NCI-H226 (cell line): Measurements from ENCODE around the gene KCNN3.

Source experiments
- DNase-seq: peaks from one replicate; pipeline ENCODE4 v3.0.0-alpha.2; 2015

The KCNN3 gene

GRCh38 chr1:154879038-154879421, 8.9 kb upstream of the KCNN3 start:
- DNase-seq = no peak

GRCh38 chr1:154878371-154879037, 8.4 kb upstream of the KCNN3 start:
- DNase-seq = peak; percentile 55

GRCh38 chr1:154877370-154877974, 7.4 kb upstream of the KCNN3 start:
- DNase-seq = no peak

- DNase-seq = no peak
Observed at GRCh38 chr1:154876842-154877369, 6.8 kb upstream of the KCNN3 start.

GRCh38 chr1:154874465-154874864, 4.4 kb upstream of the KCNN3 start:
- DNase-seq = no peak

GRCh38 chr1:154873321-154873950, 3.4 kb upstream of the KCNN3 start:
- no peak for DNase-seq

- DNase-seq = no peak
Observed at GRCh38 chr1:154871374-154871773, 1.3 kb upstream of the KCNN3 start.

- DNase-seq = no peak
Observed at GRCh38 chr1:154870734-154871133, 653 bp upstream of the KCNN3 start.

GRCh38 chr1:154869351-154870114, 548 bp downstream of the KCNN3 start:
- no peak for DNase-seq

GRCh38 chr1:154867841-154868605, 2.1 kb downstream of the KCNN3 start:
- no peak for DNase-seq

GRCh38 chr1:154867064-154867825, 2.8 kb downstream of the KCNN3 start:
- peak; percentile 86 for DNase-seq

GRCh38 chr1:154866257-154867063, 3.6 kb downstream of the KCNN3 start:
- peak; percentile 61 for DNase-seq

- no peak for DNase-seq
Observed at GRCh38 chr1:154865442-154866256, 4.4 kb downstream of the KCNN3 start.

- no peak for DNase-seq
Observed at GRCh38 chr1:154864189-154864975, 5.7 kb downstream of the KCNN3 start.

GRCh38 chr1:154863315-154864174, 6.5 kb downstream of the KCNN3 start:
- DNase-seq = no peak

GRCh38 chr1:154862907-154863306, 7.2 kb downstream of the KCNN3 start:
- DNase-seq = no peak

- no peak for DNase-seq
Observed at GRCh38 chr1:154861607-154862094, 8.4 kb downstream of the KCNN3 start.
